Thyroid gland (tissue), 4 donors: ENCODE results near the gene TCF7. TPM values are rescaled to one million over a fixed set of nuclear protein-coding genes. Genes with fewer than 3 reads are reported as not detected.
A peak's percentile ranks its signal among the peaks of the same experiment; 100 is the strongest.

Experiments
- DNase-seq, 2 donors: peaks; one replicate each; pipeline ENCODE4 v3.0.0-alpha.2; 2019
- H3K27ac ChIP-seq, 3 donors: fragments of 200-600 bp; sonication (generic); 1 replicate in 2 of 3; 2 replicates in 1 of 3; pipeline ENCODE4 v1.5.1; 2016 to 2019; ENCODE audit warnings: mild to moderate bottlenecking in 1 of 3, moderate library complexity in 1 of 3
- H3K27me3 ChIP-seq: fragments of 200-600 bp; sonication (generic); one replicate; pipeline ENCODE4 v1.5.1; 2019
- H3K36me3 ChIP-seq, 2 donors: fragments of 200-600 bp; sonication (generic); one replicate each; pipeline ENCODE4 v1.5.1; 2016 to 2019
- H3K4me1 ChIP-seq, 2 donors: fragments of 200-600 bp; sonication (generic); one replicate each; pipeline ENCODE4 v1.5.1; 2017 to 2019
- H3K4me3 ChIP-seq, 3 donors: fragments of 200-600 bp; sonication (generic); replicated peaks in 1 of 3; 1 replicate in 2 of 3; 2 replicates in 1 of 3; pipeline ENCODE4 v1.5.1; 2016; ENCODE audit warnings: mild to moderate bottlenecking in 1 of 3
- H3K9me3 ChIP-seq: fragments of 200-600 bp; sonication (generic); one replicate; pipeline ENCODE4 v1.5.1; 2017
- CTCF ChIP-seq, 6 experiments: fragments of 200-600 bp in 3 of 6; fragments of 450-650 bp in 3 of 6; sonication (generic) in 3 of 6; IDR thresholded peaks; one replicate each; pipeline ENCODE4 v1.5.1; 2016 to 2019; ENCODE audit warnings: antibody characterized with exemption in 6 of 6, mild to moderate bottlenecking in 2 of 6, inconsistent platforms in 1 of 6, moderate library complexity in 1 of 6
- POLR2A ChIP-seq, 2 donors: fragments of 450-650 bp; IDR thresholded peaks; one replicate each; pipeline ENCODE4 v1.6.1; 2017; ENCODE audit warnings: antibody characterized with exemption in 2 of 2, mild to moderate bottlenecking in 2 of 2, moderate library complexity in 1 of 2
- WGBS, 2 donors: methylation state at CpG; one replicate each; pipeline ENCODE4 v1.1.5; 2017; 5-methylcytosine and 5-hydroxymethylcytosine counted together
- intact Hi-C: fragments of 100-400 bp; cut with DNase I; formaldehyde crosslinking; loops from one replicate; pipeline ENCODE4 v1.15.1; 2023
- total RNA-seq, 4 donors: library from RNA; depleted of rRNA; stranded (reverse); fragments of >200 nt; gene quantifications; one replicate each; pipeline ENCODE4 v1.2.3, GENCODE V29; 2016

The TCF7 gene
- total RNA-seq, 4 donors from 2014 or later, result 7.4 to 11.8 (median 8.9) TPM

GRCh38 chr5:134125039-134126015, 10.8 kb downstream of the TCF7 start:
- TF ChIP-seq CTCF (IDR thresholded peaks at IDR 0.05), result no peak
- no peak for TF ChIP-seq POLR2A (IDR thresholded peaks at IDR 0.05)
- Histone ChIP-seq H3K4me1 (peaks cover 10 to 25% of the 10 kb centered on the region in 2 donors), H3K27ac (peak overlapping the region; percentile 47 to 80 (median 54)), H3K36me3 (no peaks in the 10 kb centered on the region), H3K9me3 (no peaks in the 10 kb centered on the region), H3K4me3 (no peak overlapping the region), H3K27me3 (no peaks in the 10 kb centered on the region)
- intact Hi-C loops, result no loop called here
- DNase-seq, result peak; percentile 76 to 79
- 30 to 42% methylated on average over 8 to 9 of the region's 14 CpGs for WGBS, 2 donors

- 74 to 84% methylated on average over 15 of the region's 15 CpGs for WGBS, 2 donors
- Histone ChIP-seq H3K36me3 (no peaks in the 10 kb centered on the region), H3K4me3 (no peak overlapping the region), H3K9me3 (no peaks in the 10 kb centered on the region), H3K27ac (no peak overlapping the region), H3K27me3 (no peaks in the 10 kb centered on the region), H3K4me1 (peaks cover 10 to 25% of the 10 kb centered on the region in 2 donors)
- DNase-seq, result peak in 1 of 2 donors; percentile 33
- intact Hi-C loops, result no loop called here
- TF ChIP-seq CTCF (IDR thresholded peaks at IDR 0.05) (no peak), POLR2A (IDR thresholded peaks at IDR 0.05) (no peak)
These were observed 12.9 kb downstream of the TCF7 start for GRCh38 chr5:134127376-134127861.

- no peak overlapping the region for H3K4me3 ChIP-seq
- intact Hi-C loops, result no loop called here
- H3K36me3 ChIP-seq, result no peaks in the 10 kb centered on the region
- H3K27ac ChIP-seq, result no peak overlapping the region
- no peak for DNase-seq
- H3K27me3 ChIP-seq, result no peaks in the 10 kb centered on the region
- no peaks in the 10 kb centered on the region for H3K9me3 ChIP-seq
- TF ChIP-seq CTCF (IDR thresholded peaks at IDR 0.05) (no peak), POLR2A (IDR thresholded peaks at IDR 0.05) (no peak)
- H3K4me1 ChIP-seq, result peaks cover 10 to 25% of the 10 kb centered on the region in 2 donors
- WGBS, 2 donors, result 84 to 86% methylated on average over 15 to 17 of the region's 18 CpGs
These were observed 13.6 kb downstream of the TCF7 start for GRCh38 chr5:134127988-134128647.

DNA sequence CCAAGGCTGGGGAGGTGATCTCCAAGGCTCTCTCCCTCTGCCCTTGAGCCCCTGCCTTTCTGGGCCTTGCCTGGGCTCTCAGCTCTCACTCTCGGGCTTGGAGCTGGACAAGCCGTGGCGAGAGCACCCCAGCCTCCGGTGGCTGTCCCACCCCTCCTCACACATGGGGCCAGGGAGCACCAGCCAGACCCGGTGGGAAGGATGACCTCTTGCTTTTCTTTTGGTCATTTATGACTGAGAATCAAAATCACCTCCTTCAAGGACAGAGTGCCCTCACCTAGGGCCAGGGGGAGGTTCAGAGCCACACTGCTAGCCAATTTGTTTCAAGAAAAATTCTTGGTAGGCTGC, 14.1 kb downstream of the TCF7 start:
- H3K4me1 ChIP-seq, result peaks cover 10 to 27% of the 10 kb centered on the region in 2 donors
- H3K27ac ChIP-seq, result no peak overlapping the region
- H3K9me3 ChIP-seq, result no peaks in the 10 kb centered on the region
- TF ChIP-seq CTCF (IDR thresholded peaks at IDR 0.05) (no peak), POLR2A (IDR thresholded peaks at IDR 0.05) (no peak)
- intact Hi-C loops, result no loop called here
- H3K36me3 ChIP-seq, result no peaks in the 10 kb centered on the region
- WGBS, 2 donors, result 88 to 93% methylated on average over 4 to 5 of the region's 5 CpGs
- no peak overlapping the region for H3K4me3 ChIP-seq
- no peaks in the 10 kb centered on the region for H3K27me3 ChIP-seq
- no peak for DNase-seq
